Left cardiac atrium (tissue), 4 donors: ENCODE results near the gene MAPK1IP1L. TPM values are rescaled to one million over a fixed set of nuclear protein-coding genes. Genes with fewer than 3 reads are reported as not detected.
"Not testable (repeated sequence)": the region's sequence is repeated elsewhere in the genome, so short reads cannot be mapped to it uniquely, and the experiment has no call there.

ENCODE experiments used
- ATAC-seq, 2 donors: fragments of 200-7000 bp; cut with Tn5 transposase; one replicate each; pipeline ENCODE4 v1.9.1; 2020; ENCODE audit warnings: mild to moderate bottlenecking in 2 of 2, moderate library complexity in 2 of 2
- DNase-seq: peaks from one replicate; pipeline ENCODE4 v3.0.0-alpha.2; 2020
- intact Hi-C, 2 donors: fragments of 100-400 bp; cut with DNase I; formaldehyde crosslinking; loops; one replicate each; pipeline versions ENCODE4 v1.14.1 to v1.15.1; 2022 to 2023
- long read RNA-seq: library from polyadenylated mRNA; unstranded; transcript quantifications from one replicate; pipeline ENCODE4 v2.0.0, GENCODE V29; 2021
- total RNA-seq, 2 donors: library from RNA; stranded (reverse); fragmentation: NEBNext Ultra II Directional; extraction: Animal tissue kit (Norgen Biotek cat#: 25700); gene quantifications; one replicate each; pipeline ENCODE4 v1.2.1, GENCODE V29; 2021
- donor health status: DM: no; HTN: yes; CAD: no.
- donor health status: DM: no; HTN: yes; CAD: no; lungs with severe emphysema.
- donor health status: DM: yes; HTN: yes; CAD: no.
- donor health status: Dilated cardiomyopathy.

MAPK1IP1L gene
- total RNA-seq, result 10 to 100 TPM; 59.9 to 79.5 TPM
- long read RNA-seq, partial matches to known transcripts, result 39 of 63 reads
- long read RNA-seq, other reads (novel, unspliced or antisense), result 24 of 63 reads

GRCh38 chr14:55051423-55052268, at the start of gene MAPK1IP1L:
Gene MAPK1IP1L (plus strand): TSS chr14:55051647. CDS start chr14:55061684, 10,037 bp downstream.
- intact Hi-C loops, result loop anchor here in 1 of 2 donors (1.0 kb wide), 1 partner anchor 24 kb away; the partner anchor contains the start of genes SOCS4 and WDHD1
- peak; percentile 92 for DNase-seq
- peak; percentile 98 for ATAC-seq

- ATAC-seq, result no peak
- intact Hi-C loops, result no loop called here
- no peak for DNase-seq
Measured at GRCh38 chr14:55005071-55005470, 46.4 kb upstream of the MAPK1IP1L start.

- no peak for DNase-seq
- ATAC-seq, result no peak
- intact Hi-C loops, result no loop called here
Measured at GRCh38 chr14:55015006-55015405, 36.4 kb upstream of the MAPK1IP1L start.

- intact Hi-C loops, result no loop called here
- DNase-seq (no peak), ATAC-seq (no peak)
Measured at GRCh38 chr14:55019968-55020554, 31.4 kb upstream of the MAPK1IP1L start.

- ATAC-seq, DNase-seq, intact Hi-C loops: not testable (repeated sequence)
Measured at GRCh38 chr14:55024365-55024764, 27.1 kb upstream of the MAPK1IP1L start.

GRCh38 chr14:55025948-55026347, 25.5 kb upstream of the MAPK1IP1L start:
- no peak for DNase-seq
- intact Hi-C loops, result no loop called here
- no peak for ATAC-seq

- intact Hi-C loops, result no loop called here
- no peak for DNase-seq
- no peak for ATAC-seq
Measured at GRCh38 chr14:55026441-55026792, 25.0 kb upstream of the MAPK1IP1L start.

GRCh38 chr14:55026793-55027561, 24.5 kb upstream of the MAPK1IP1L start, which contains the start of the genes SOCS4 and WDHD1:
Gene SOCS4 (plus strand): TSS chr14:55027236. CDS start chr14:55043042, 15,806 bp downstream.
Gene WDHD1 (minus strand): TSS chr14:55027099. CDS start chr14:55026787, 312 bp downstream.
- intact Hi-C loops, result loop anchor here in 1 of 2 donors (1.0 kb wide), 1 partner anchor 24 kb away; the partner anchor contains the start of gene MAPK1IP1L
- peak; percentile 96 for DNase-seq
- peak; percentile 99 for ATAC-seq

- ATAC-seq (no peak), DNase-seq (no peak)
- intact Hi-C loops, result no loop called here
Measured at GRCh38 chr14:55028066-55028465, 23.4 kb upstream of the MAPK1IP1L start.

GRCh38 chr14:55028476-55028875, 23.0 kb upstream of the MAPK1IP1L start:
- no peak for DNase-seq
- intact Hi-C loops, result no loop called here
- no peak for ATAC-seq

- DNase-seq (no peak), ATAC-seq (no peak)
- intact Hi-C loops, result no loop called here
Measured at GRCh38 chr14:55031190-55031589, 20.3 kb upstream of the MAPK1IP1L start.

- intact Hi-C loops, ATAC-seq, DNase-seq: not testable (repeated sequence)
Measured at GRCh38 chr14:55037995-55038394, 13.5 kb upstream of the MAPK1IP1L start.

- intact Hi-C loops, result no loop called here
- DNase-seq (no peak), ATAC-seq (no peak)
Measured at GRCh38 chr14:55038708-55039107, 12.7 kb upstream of the MAPK1IP1L start.

GRCh38 chr14:55043528-55043927, 7.9 kb upstream of the MAPK1IP1L start:
- no peak for DNase-seq
- intact Hi-C loops, result no loop called here
- ATAC-seq, result no peak

GRCh38 chr14:55045087-55045486, 6.4 kb upstream of the MAPK1IP1L start:
- intact Hi-C loops, result no loop called here
- DNase-seq (no peak), ATAC-seq (no peak)

- DNase-seq (no peak), ATAC-seq (no peak)
- intact Hi-C loops, result no loop called here
Measured at GRCh38 chr14:55047301-55048053, 4.0 kb upstream of the MAPK1IP1L start.

GRCh38 chr14:55048900-55049436, 2.5 kb upstream of the MAPK1IP1L start:
- intact Hi-C loops, result no loop called here
- no peak for DNase-seq
- ATAC-seq, result no peak

- intact Hi-C loops, result loop anchor here in 1 of 2 donors (1.0 kb wide), 1 partner anchor 24 kb away; the partner anchor contains the start of genes SOCS4 and WDHD1
- ATAC-seq (no peak), DNase-seq (no peak)
Measured at GRCh38 chr14:55051165-55051422, 353 bp upstream of the MAPK1IP1L start.
